Middle frontal gyrus (tissue), 1 donor: ENCODE data around the gene IGSF23.
"Not testable (repeated sequence)": the region's sequence is repeated elsewhere in the genome, so short reads cannot be mapped to it uniquely, and the experiment has no call there.

ENCODE experiments used
- DNase-seq: peaks from one replicate; pipeline ENCODE4 v3.0.0-alpha.2; 2015; ENCODE audit warnings: low spot score; ENCODE audit errors: extremely low spot score

The IGSF23 gene

GRCh38 chr19:44587963-44588770 lies 25.2 kb upstream of the IGSF23 start:
- no peak for DNase-seq

GRCh38 chr19:44588771-44589112 lies 24.6 kb upstream of the IGSF23 start:
- DNase-seq: no peak

- no peak for DNase-seq
Measured at GRCh38 chr19:44590245-44591059, 22.9 kb upstream of the IGSF23 start.

- not testable (repeated sequence) for DNase-seq
Measured at GRCh38 chr19:44591340-44591993, 21.9 kb upstream of the IGSF23 start.

- no peak for DNase-seq
Measured at GRCh38 chr19:44592451-44592890, 20.9 kb upstream of the IGSF23 start.

GRCh38 chr19:44593294-44593693 lies 20.1 kb upstream of the IGSF23 start:
- no peak for DNase-seq

GRCh38 chr19:44593866-44594266 lies 19.5 kb upstream of the IGSF23 start:
- not testable (repeated sequence) for DNase-seq

GRCh38 chr19:44596428-44597130 lies 16.8 kb upstream of the IGSF23 start:
- DNase-seq: no peak

GRCh38 chr19:44597131-44597491 lies 16.3 kb upstream of the IGSF23 start:
- DNase-seq: no peak

- no peak for DNase-seq
Measured at GRCh38 chr19:44598355-44598754, 15.0 kb upstream of the IGSF23 start.

- no peak for DNase-seq
Measured at GRCh38 chr19:44598880-44599279, 14.5 kb upstream of the IGSF23 start.

GRCh38 chr19:44600466-44600865 lies 12.9 kb upstream of the IGSF23 start:
- DNase-seq: no peak

- DNase-seq: no peak
Measured at GRCh38 chr19:44602081-44602480, 11.3 kb upstream of the IGSF23 start.

- no peak for DNase-seq
Measured at GRCh38 chr19:44603201-44603945, 10.0 kb upstream of the IGSF23 start.

- no peak for DNase-seq
Measured at GRCh38 chr19:44604241-44604640, 9.1 kb upstream of the IGSF23 start.

- DNase-seq: no peak
Measured at GRCh38 chr19:44605547-44605946, 7.8 kb upstream of the IGSF23 start.

GRCh38 chr19:44607049-44607448 lies 6.3 kb upstream of the IGSF23 start:
- DNase-seq: no peak

GRCh38 chr19:44607917-44608316 lies 5.4 kb upstream of the IGSF23 start:
- DNase-seq: no peak

- peak; percentile 18 for DNase-seq
Measured at GRCh38 chr19:44608391-44608821, 5.0 kb upstream of the IGSF23 start.

GRCh38 chr19:44609219-44609618 lies 4.1 kb upstream of the IGSF23 start:
- DNase-seq: no peak

GRCh38 chr19:44610497-44610896 lies 2.9 kb upstream of the IGSF23 start:
- DNase-seq: not testable (repeated sequence)
